ENCODE measurements around the gene EPN2. TPM values are rescaled to one million over a fixed set of nuclear protein-coding genes. Genes with fewer than 3 reads are reported as not detected.

The EPN2 gene
- total and polyA plus RNA-seq, 2 experiments from 2014 or later, result 34.0 to 149 TPM

DNA sequence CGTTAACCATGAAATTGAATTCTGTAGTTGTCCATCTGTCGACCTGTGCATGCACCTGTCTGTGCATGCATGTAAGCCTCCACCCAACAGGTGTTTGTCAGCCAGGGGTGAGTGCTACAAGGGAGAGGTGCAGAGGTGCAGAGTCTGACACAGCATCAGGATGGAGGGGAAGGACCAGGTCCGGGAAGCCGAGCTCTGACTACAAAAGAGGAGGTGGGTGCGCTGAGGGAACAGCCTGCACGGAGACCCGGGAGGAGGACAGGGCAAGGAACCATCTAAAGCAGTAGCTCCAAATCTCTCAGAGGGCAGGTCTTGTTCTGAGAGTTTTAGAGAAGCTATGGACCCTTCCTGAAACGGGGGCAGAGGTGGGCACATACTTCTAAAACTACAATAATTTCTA is 71.2 kb downstream of the EPN2 start:
- Histone ChIP-seq H3K36me3 (ENCODE audit: insufficient read depth) (0 out of 2 replicates have a peak, but pooled peaks cover 3% of the 10 kb centered on the region), H3K4me1 (ENCODE audit: insufficient read depth) (no peaks in the 10 kb centered on the region), H3K27me3 (ENCODE audit: insufficient read depth) (no peaks in the 10 kb centered on the region), H3F3A (replicated peaks; ENCODE audit: low read depth) (no peaks in the 10 kb centered on the region), H3K9me2 (ENCODE audit: insufficient read depth) (no peaks in the 10 kb centered on the region), H4K20me1 (replicated peaks; ENCODE audit: insufficient read depth) (no peaks in the 10 kb centered on the region; the same call in 1 of the 2 replicates), H3K27ac (ENCODE audit: low read depth) (no peak overlapping the region), H2AFZ (no peak overlapping the region), H3K4me2 (no peak overlapping the region), H3K79me2 (replicated peaks; ENCODE audit: insufficient read depth) (peaks cover 6% of the 10 kb centered on the region; the same call in 1 of the 2 replicates), H3K4me3 (no peak overlapping the region)
- peaks cover 19% of the 10 kb centered on the region for H3K27me3 Mint-ChIP-seq (ENCODE audit: insufficient read depth, low read depth, poor library complexity)
- H3K4me3 Mint-ChIP-seq, result no peak overlapping the region
- H3K9me3 Mint-ChIP-seq, result no peaks in the 10 kb centered on the region; the same call in 2 of the 3 replicates
- TF ChIP-seq NANOG (IDR thresholded peaks at IDR 0.05; ENCODE audit: borderline replicate concordance), result no peak
- no peak for TF ChIP-seq CREB1 (CRISPR knock-in tag; IDR thresholded peaks at IDR 0.05; ENCODE audit: low read depth)
- no peak for TF ChIP-seq STAT1 (IDR thresholded peaks at IDR 0.05; ENCODE audit: unreplicated experiment)
- TF ChIP-seq ZNF114 (CRISPR knock-in tag; IDR thresholded peaks at IDR 0.05), result no peak
- TF ChIP-seq, protein P1, sequence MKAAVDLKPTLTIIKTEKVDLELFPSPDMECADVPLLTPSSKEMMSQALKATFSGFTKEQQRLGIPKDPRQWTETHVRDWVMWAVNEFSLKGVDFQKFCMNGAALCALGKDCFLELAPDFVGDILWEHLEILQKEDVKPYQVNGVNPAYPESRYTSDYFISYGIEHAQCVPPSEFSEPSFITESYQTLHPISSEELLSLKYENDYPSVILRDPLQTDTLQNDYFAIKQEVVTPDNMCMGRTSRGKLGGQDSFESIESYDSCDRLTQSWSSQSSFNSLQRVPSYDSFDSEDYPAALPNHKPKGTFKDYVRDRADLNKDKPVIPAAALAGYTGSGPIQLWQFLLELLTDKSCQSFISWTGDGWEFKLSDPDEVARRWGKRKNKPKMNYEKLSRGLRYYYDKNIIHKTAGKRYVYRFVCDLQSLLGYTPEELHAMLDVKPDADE (IDR thresholded peaks at IDR 0.05), result no peak
- TF ChIP-seq, protein P2, sequence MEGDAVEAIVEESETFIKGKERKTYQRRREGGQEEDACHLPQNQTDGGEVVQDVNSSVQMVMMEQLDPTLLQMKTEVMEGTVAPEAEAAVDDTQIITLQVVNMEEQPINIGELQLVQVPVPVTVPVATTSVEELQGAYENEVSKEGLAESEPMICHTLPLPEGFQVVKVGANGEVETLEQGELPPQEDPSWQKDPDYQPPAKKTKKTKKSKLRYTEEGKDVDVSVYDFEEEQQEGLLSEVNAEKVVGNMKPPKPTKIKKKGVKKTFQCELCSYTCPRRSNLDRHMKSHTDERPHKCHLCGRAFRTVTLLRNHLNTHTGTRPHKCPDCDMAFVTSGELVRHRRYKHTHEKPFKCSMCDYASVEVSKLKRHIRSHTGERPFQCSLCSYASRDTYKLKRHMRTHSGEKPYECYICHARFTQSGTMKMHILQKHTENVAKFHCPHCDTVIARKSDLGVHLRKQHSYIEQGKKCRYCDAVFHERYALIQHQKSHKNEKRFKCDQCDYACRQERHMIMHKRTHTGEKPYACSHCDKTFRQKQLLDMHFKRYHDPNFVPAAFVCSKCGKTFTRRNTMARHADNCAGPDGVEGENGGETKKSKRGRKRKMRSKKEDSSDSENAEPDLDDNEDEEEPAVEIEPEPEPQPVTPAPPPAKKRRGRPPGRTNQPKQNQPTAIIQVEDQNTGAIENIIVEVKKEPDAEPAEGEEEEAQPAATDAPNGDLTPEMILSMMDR (conservative IDR thresholded peaks at IDR 0.05; ENCODE audit: low read depth in 2 of 2), result no peak
- TF ChIP-seq EZH2phosphoT487 (IDR thresholded peaks at IDR 0.05; ENCODE audit: unreplicated experiment), result no peak
- TF ChIP-seq, protein P3, sequence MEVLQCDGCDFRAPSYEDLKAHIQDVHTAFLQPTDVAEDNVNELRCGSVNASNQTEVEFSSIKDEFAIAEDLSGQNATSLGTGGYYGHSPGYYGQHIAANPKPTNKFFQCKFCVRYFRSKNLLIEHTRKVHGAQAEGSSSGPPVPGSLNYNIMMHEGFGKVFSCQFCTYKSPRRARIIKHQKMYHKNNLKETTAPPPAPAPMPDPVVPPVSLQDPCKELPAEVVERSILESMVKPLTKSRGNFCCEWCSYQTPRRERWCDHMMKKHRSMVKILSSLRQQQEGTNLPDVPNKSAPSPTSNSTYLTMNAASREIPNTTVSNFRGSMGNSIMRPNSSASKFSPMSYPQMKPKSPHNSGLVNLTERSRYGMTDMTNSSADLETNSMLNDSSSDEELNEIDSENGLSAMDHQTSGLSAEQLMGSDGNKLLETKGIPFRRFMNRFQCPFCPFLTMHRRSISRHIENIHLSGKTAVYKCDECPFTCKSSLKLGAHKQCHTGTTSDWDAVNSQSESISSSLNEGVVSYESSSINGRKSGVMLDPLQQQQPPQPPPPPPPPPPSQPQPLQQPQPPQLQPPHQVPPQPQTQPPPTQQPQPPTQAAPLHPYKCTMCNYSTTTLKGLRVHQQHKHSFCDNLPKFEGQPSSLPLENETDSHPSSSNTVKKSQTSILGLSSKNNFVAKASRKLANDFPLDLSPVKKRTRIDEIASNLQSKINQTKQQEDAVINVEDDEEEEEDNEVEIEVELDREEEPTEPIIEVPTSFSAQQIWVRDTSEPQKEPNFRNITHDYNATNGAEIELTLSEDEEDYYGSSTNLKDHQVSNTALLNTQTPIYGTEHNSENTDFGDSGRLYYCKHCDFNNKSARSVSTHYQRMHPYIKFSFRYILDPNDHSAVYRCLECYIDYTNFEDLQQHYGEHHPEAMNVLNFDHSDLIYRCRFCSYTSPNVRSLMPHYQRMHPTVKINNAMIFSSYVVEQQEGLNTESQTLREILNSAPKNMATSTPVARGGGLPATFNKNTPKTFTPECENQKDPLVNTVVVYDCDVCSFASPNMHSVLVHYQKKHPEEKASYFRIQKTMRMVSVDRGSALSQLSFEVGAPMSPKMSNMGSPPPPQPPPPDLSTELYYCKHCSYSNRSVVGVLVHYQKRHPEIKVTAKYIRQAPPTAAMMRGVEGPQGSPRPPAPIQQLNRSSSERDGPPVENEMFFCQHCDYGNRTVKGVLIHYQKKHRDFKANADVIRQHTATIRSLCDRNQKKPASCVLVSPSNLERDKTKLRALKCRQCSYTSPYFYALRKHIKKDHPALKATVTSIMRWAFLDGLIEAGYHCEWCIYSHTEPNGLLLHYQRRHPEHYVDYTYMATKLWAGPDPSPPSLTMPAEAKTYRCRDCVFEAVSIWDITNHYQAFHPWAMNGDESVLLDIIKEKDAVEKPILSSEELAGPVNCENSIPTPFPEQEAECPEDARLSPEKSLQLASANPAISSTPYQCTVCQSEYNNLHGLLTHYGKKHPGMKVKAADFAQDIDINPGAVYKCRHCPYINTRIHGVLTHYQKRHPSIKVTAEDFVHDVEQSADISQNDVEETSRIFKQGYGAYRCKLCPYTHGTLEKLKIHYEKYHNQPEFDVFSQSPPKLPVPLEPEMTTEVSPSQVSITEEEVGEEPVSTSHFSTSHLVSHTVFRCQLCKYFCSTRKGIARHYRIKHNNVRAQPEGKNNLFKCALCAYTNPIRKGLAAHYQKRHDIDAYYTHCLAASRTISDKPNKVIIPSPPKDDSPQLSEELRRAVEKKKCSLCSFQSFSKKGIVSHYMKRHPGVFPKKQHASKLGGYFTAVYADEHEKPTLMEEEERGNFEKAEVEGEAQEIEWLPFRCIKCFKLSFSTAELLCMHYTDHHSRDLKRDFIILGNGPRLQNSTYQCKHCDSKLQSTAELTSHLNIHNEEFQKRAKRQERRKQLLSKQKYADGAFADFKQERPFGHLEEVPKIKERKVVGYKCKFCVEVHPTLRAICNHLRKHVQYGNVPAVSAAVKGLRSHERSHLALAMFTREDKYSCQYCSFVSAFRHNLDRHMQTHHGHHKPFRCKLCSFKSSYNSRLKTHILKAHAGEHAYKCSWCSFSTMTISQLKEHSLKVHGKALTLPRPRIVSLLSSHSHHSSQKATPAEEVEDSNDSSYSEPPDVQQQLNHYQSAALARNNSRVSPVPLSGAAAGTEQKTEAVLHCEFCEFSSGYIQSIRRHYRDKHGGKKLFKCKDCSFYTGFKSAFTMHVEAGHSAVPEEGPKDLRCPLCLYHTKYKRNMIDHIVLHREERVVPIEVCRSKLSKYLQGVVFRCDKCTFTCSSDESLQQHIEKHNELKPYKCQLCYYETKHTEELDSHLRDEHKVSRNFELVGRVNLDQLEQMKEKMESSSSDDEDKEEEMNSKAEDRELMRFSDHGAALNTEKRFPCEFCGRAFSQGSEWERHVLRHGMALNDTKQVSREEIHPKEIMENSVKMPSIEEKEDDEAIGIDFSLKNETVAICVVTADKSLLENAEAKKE (CRISPR knock-in tag; IDR thresholded peaks at IDR 0.05), result no peak
- TF ChIP-seq, protein P4, sequence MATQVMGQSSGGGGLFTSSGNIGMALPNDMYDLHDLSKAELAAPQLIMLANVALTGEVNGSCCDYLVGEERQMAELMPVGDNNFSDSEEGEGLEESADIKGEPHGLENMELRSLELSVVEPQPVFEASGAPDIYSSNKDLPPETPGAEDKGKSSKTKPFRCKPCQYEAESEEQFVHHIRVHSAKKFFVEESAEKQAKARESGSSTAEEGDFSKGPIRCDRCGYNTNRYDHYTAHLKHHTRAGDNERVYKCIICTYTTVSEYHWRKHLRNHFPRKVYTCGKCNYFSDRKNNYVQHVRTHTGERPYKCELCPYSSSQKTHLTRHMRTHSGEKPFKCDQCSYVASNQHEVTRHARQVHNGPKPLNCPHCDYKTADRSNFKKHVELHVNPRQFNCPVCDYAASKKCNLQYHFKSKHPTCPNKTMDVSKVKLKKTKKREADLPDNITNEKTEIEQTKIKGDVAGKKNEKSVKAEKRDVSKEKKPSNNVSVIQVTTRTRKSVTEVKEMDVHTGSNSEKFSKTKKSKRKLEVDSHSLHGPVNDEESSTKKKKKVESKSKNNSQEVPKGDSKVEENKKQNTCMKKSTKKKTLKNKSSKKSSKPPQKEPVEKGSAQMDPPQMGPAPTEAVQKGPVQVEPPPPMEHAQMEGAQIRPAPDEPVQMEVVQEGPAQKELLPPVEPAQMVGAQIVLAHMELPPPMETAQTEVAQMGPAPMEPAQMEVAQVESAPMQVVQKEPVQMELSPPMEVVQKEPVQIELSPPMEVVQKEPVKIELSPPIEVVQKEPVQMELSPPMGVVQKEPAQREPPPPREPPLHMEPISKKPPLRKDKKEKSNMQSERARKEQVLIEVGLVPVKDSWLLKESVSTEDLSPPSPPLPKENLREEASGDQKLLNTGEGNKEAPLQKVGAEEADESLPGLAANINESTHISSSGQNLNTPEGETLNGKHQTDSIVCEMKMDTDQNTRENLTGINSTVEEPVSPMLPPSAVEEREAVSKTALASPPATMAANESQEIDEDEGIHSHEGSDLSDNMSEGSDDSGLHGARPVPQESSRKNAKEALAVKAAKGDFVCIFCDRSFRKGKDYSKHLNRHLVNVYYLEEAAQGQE (IDR thresholded peaks at IDR 0.05; ENCODE audit: unreplicated experiment), result no peak
- TF ChIP-seq JUNB (IDR thresholded peaks at IDR 0.05; ENCODE audit: unreplicated experiment), result no peak
- peaks cover 10% of the 10 kb centered on the region; the same call in 2 of the 3 replicates for H3K4me1 Mint-ChIP-seq
- no peak for ATAC-seq
- DNase-seq (ENCODE audit: low spot score), result no peak
- peaks cover 22% of the 10 kb centered on the region for H3K36me3 Mint-ChIP-seq (ENCODE audit: low read depth)
- no peak overlapping the region for H3K27ac Mint-ChIP-seq
